ENCODE results near the gene RAMP3. TPM values are rescaled to one million over a fixed set of nuclear protein-coding genes. Genes with fewer than 3 reads are reported as not detected.
A peak's percentile ranks its signal among the peaks of the same experiment; 100 is the strongest.

The RAMP3 gene
- total RNA-seq, 1 donor from 2014 or later = not detected

- H3K4me1 Mint-ChIP-seq (ENCODE audit: low read depth) = no peaks in the 10 kb centered on the region
- TF ChIP-seq CTCF (IDR thresholded peaks at IDR 0.05; ENCODE audit: unreplicated experiment) = no peak
- no peaks in the 10 kb centered on the region for H3K9me3 Mint-ChIP-seq (ENCODE audit: low read depth)
- no peak overlapping the region for H3K27ac Mint-ChIP-seq
- peaks cover 13% of the 10 kb centered on the region for H3K27me3 Mint-ChIP-seq
- no peak overlapping the region for H3K4me3 Mint-ChIP-seq (ENCODE audit: low read depth)
- no peaks in the 10 kb centered on the region for H3K36me3 Mint-ChIP-seq (ENCODE audit: insufficient read depth)
- DNase-seq (ENCODE audit: low spot score, unreplicated experiment) = no peak
Observed at GRCh38 chr7:45177801-45178200, 20.2 kb downstream of the RAMP3 start.

GRCh38 chr7:45178241-45179225, 20.9 kb downstream of the RAMP3 start:
- DNase-seq (ENCODE audit: low spot score, unreplicated experiment) = no peak
- no peaks in the 10 kb centered on the region for H3K4me1 Mint-ChIP-seq (ENCODE audit: low read depth)
- no peaks in the 10 kb centered on the region for H3K9me3 Mint-ChIP-seq (ENCODE audit: low read depth)
- peak; percentile 28 for TF ChIP-seq CTCF (IDR thresholded peaks at IDR 0.05; ENCODE audit: unreplicated experiment)
- no peak overlapping the region for H3K4me3 Mint-ChIP-seq (ENCODE audit: low read depth)
- no peak overlapping the region for H3K27ac Mint-ChIP-seq
- no peaks in the 10 kb centered on the region for H3K36me3 Mint-ChIP-seq (ENCODE audit: insufficient read depth)
- H3K27me3 Mint-ChIP-seq = peaks cover 13% of the 10 kb centered on the region

- Mint-ChIP-seq H3K27ac (no peak overlapping the region), H3K4me1 (ENCODE audit: low read depth) (no peaks in the 10 kb centered on the region), H3K36me3 (ENCODE audit: insufficient read depth) (no peaks in the 10 kb centered on the region), H3K4me3 (ENCODE audit: low read depth) (no peak overlapping the region), H3K27me3 (peaks cover 13% of the 10 kb centered on the region), H3K9me3 (ENCODE audit: low read depth) (no peaks in the 10 kb centered on the region)
- TF ChIP-seq CTCF (IDR thresholded peaks at IDR 0.05; ENCODE audit: unreplicated experiment) = no peak
- DNase-seq (ENCODE audit: low spot score, unreplicated experiment) = no peak
Observed at GRCh38 chr7:45179666-45180065, 22.1 kb downstream of the RAMP3 start.

- Mint-ChIP-seq H3K36me3 (ENCODE audit: insufficient read depth) (no peaks in the 10 kb centered on the region), H3K9me3 (ENCODE audit: low read depth) (no peaks in the 10 kb centered on the region), H3K27ac (no peak overlapping the region), H3K27me3 (peaks cover 13% of the 10 kb centered on the region), H3K4me3 (ENCODE audit: low read depth) (no peak overlapping the region), H3K4me1 (ENCODE audit: low read depth) (no peaks in the 10 kb centered on the region)
- TF ChIP-seq CTCF (IDR thresholded peaks at IDR 0.05; ENCODE audit: unreplicated experiment) = no peak
- DNase-seq (ENCODE audit: low spot score, unreplicated experiment) = no peak
Observed at GRCh38 chr7:45180084-45180986, 22.7 kb downstream of the RAMP3 start.

Data from progenitor cell of endocrine pancreas (in vitro differentiated cells).